Subcutaneous abdominal adipose tissue (tissue), 5 donors: Measurements from ENCODE around the gene DAB2IP.
A peak's percentile ranks its signal among the peaks of the same experiment; 100 is the strongest.
"Not testable (repeated sequence)": the region's sequence is repeated elsewhere in the genome, so short reads cannot be mapped to it uniquely, and the experiment has no call there.

Experiments used
- H3K27ac ChIP-seq: one replicate; pipeline ENCODE4 v1.7.0; 2013; ENCODE audit warnings: low read depth, mild to moderate bottlenecking, inconsistent platforms, low read length, moderate library complexity
- H3K27me3 ChIP-seq, 5 donors: one replicate each; pipeline ENCODE4 v1.7.0; 2013; ENCODE audit warnings: low read length in 5 of 5, inconsistent platforms in 1 of 5; ENCODE audit not compliant: control insufficient read depth in 5 of 5, insufficient read depth in 4 of 5
- H3K36me3 ChIP-seq, 5 donors: one replicate each; pipeline ENCODE4 v1.7.0; 2013; ENCODE audit warnings: low read length in 5 of 5; ENCODE audit not compliant: control insufficient read depth in 5 of 5, insufficient read depth in 5 of 5
- H3K4me1 ChIP-seq, 5 donors: one replicate each; pipeline ENCODE4 v1.7.0; 2013; ENCODE audit warnings: low read length in 5 of 5, mild to moderate bottlenecking in 3 of 5, moderate library complexity in 1 of 5; ENCODE audit not compliant: control insufficient read depth in 5 of 5, insufficient read depth in 5 of 5
- H3K4me3 ChIP-seq, 5 donors: one replicate each; pipeline ENCODE4 v1.7.0; 2013; ENCODE audit warnings: low read length in 5 of 5, low read depth in 1 of 5
- H3K9ac ChIP-seq, 5 donors: one replicate each; pipeline ENCODE4 v1.7.0; 2013; ENCODE audit warnings: low read length in 5 of 5, mild to moderate bottlenecking in 4 of 5, moderate library complexity in 3 of 5
- H3K9me3 ChIP-seq, 5 donors: one replicate each; pipeline ENCODE4 v1.7.0; 2013; ENCODE audit warnings: low read length in 5 of 5; ENCODE audit not compliant: control insufficient read depth in 5 of 5
- donor health status: healthy.
- donor health status: healthy.
- donor health status: healthy.
- donor health status: healthy.
- donor health status: healthy.

Gene DAB2IP

GRCh38 chr9:121642758-121643157 is 8.7 kb upstream of the DAB2IP start:
- no peak overlapping the region for H3K9ac ChIP-seq
- peaks cover 0 to 4% (median 0%) of the 10 kb centered on the region in 5 donors for H3K9me3 ChIP-seq
- peaks cover 2 to 55% (median 24%) of the 10 kb centered on the region in 5 donors for H3K4me1 ChIP-seq
- H3K27me3 ChIP-seq, result no peaks in the 10 kb centered on the region
- no peaks in the 10 kb centered on the region for H3K36me3 ChIP-seq
- no peak overlapping the region for H3K27ac ChIP-seq
- H3K4me3 ChIP-seq, result no peak overlapping the region

GRCh38 chr9:121643473-121643872 is 8.0 kb upstream of the DAB2IP start:
- Histone ChIP-seq H3K4me1 (peaks cover 2 to 49% (median 17%) of the 10 kb centered on the region in 5 donors), H3K27ac (no peak overlapping the region), H3K9me3 (peaks cover 0 to 4% (median 0%) of the 10 kb centered on the region in 5 donors), H3K9ac (no peak overlapping the region), H3K4me3 (no peak overlapping the region), H3K36me3 (no peaks in the 10 kb centered on the region), H3K27me3 (no peaks in the 10 kb centered on the region)

GRCh38 chr9:121644040-121644439 is 7.4 kb upstream of the DAB2IP start:
- peaks cover 2 to 49% (median 14%) of the 10 kb centered on the region in 5 donors for H3K4me1 ChIP-seq
- not testable (repeated sequence) for H3K4me3 ChIP-seq, H3K27me3 ChIP-seq, H3K9me3 ChIP-seq, H3K27ac ChIP-seq, H3K9ac ChIP-seq, H3K36me3 ChIP-seq

GRCh38 chr9:121645003-121645402 is 6.4 kb upstream of the DAB2IP start:
- H3K36me3 ChIP-seq, result no peaks in the 10 kb centered on the region
- H3K9me3 ChIP-seq, result no peaks in the 10 kb centered on the region
- H3K4me1 ChIP-seq, result peaks cover 2 to 51% (median 10%) of the 10 kb centered on the region in 5 donors
- no peaks in the 10 kb centered on the region for H3K27me3 ChIP-seq
- H3K4me3 ChIP-seq, result no peak overlapping the region
- H3K27ac ChIP-seq, result peak overlapping the region; percentile 30
- peak overlapping the region in 3 of 5 donors; percentile 13 to 48 (median 41) for H3K9ac ChIP-seq

GRCh38 chr9:121645853-121646807 is 5.3 kb upstream of the DAB2IP start:
- peak overlapping the region in 2 of 5 donors; percentile 6 to 60 for H3K9ac ChIP-seq
- H3K27me3 ChIP-seq, result no peaks in the 10 kb centered on the region
- no peaks in the 10 kb centered on the region for H3K9me3 ChIP-seq
- H3K4me3 ChIP-seq, result no peak overlapping the region
- peaks cover 0 to 51% (median 12%) of the 10 kb centered on the region in 5 donors for H3K4me1 ChIP-seq
- H3K27ac ChIP-seq, result peak overlapping the region; percentile 50
- no peaks in the 10 kb centered on the region for H3K36me3 ChIP-seq

- H3K27me3 ChIP-seq, result peaks cover 0 to 3% (median 0%) of the 10 kb centered on the region in 5 donors
- H3K4me3 ChIP-seq, result no peak overlapping the region
- H3K36me3 ChIP-seq, result no peaks in the 10 kb centered on the region
- peaks cover 0 to 51% (median 19%) of the 10 kb centered on the region in 5 donors for H3K4me1 ChIP-seq
- peak overlapping the region in 2 of 5 donors; percentile 11 to 60 for H3K9ac ChIP-seq
- H3K9me3 ChIP-seq, result no peaks in the 10 kb centered on the region
- peak overlapping the region; percentile 50 for H3K27ac ChIP-seq
Observed at GRCh38 chr9:121646992-121647391, 4.4 kb upstream of the DAB2IP start.

GRCh38 chr9:121648172-121648571 is 3.3 kb upstream of the DAB2IP start:
- Histone ChIP-seq H3K27me3 (peaks cover 0 to 4% (median 0%) of the 10 kb centered on the region in 5 donors), H3K27ac (no peak overlapping the region), H3K36me3 (no peaks in the 10 kb centered on the region), H3K9me3 (no peaks in the 10 kb centered on the region), H3K4me3 (no peak overlapping the region), H3K4me1 (peaks cover 3 to 63% (median 28%) of the 10 kb centered on the region in 5 donors), H3K9ac (no peak overlapping the region)

GRCh38 chr9:121648799-121649198 is 2.6 kb upstream of the DAB2IP start:
- H3K9me3 ChIP-seq, result no peaks in the 10 kb centered on the region
- peaks cover 0 to under 1% (median 0%) of the 10 kb centered on the region in 5 donors for H3K36me3 ChIP-seq
- H3K4me1 ChIP-seq, result peaks cover 3 to 67% (median 28%) of the 10 kb centered on the region in 5 donors
- H3K27ac ChIP-seq, result no peak overlapping the region
- H3K27me3 ChIP-seq, result peaks cover 0 to 4% (median 0%) of the 10 kb centered on the region in 5 donors
- H3K4me3 ChIP-seq, result no peak overlapping the region
- no peak overlapping the region for H3K9ac ChIP-seq

GRCh38 chr9:121649476-121650216 is 1.8 kb upstream of the DAB2IP start:
- Histone ChIP-seq H3K4me3 (no peak overlapping the region), H3K9ac (no peak overlapping the region), H3K4me1 (peaks cover 3 to 74% (median 32%) of the 10 kb centered on the region in 5 donors), H3K36me3 (peaks cover 0 to 2% (median 0%) of the 10 kb centered on the region in 5 donors), H3K27me3 (peaks cover 0 to 4% (median 0%) of the 10 kb centered on the region in 5 donors), H3K27ac (peak overlapping the region; percentile 10), H3K9me3 (no peaks in the 10 kb centered on the region)
